Effector CD4-positive, alpha-beta T cell (primary cell): ENCODE results near the gene ALDH1A3.

Experiments
- DNase-seq: peaks from one replicate; pipeline ENCODE4 v3.0.0-alpha.2; 2020

ALDH1A3 gene

DNA sequence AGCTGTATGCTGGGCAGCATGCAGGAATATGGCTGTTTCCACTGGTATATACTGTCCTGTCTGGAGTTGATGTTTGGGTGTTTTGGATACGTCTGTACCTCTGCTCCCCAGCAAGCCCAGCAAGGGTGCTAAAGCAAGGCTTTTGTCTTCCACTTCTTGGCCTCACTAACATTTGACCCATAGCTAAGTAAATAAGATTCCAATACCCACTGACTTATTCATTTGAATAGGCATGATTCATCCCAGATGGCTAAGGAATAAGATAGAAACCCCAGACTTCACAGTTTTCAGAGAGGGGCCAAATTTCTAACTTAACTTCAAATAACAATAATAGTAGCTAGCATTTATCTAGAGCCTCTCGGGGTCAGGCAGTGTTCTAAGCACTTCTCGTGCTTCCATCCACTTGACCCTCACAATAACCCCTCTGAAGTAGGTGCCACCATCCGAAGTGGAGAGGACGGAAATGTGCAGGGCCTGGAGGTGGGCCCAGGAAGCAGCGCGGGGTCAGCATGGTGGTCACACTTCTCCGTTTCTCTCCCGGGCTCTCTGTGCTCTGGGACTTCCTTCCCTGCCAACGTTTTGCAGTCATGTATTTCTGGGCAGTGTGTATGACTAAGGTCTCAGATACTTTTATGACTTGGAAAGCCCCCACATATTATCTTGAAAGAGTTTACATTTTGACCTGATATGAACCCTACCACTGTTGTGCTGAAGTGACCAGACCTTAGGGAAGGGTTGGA, 78.9 kb downstream of the ALDH1A3 start:
- no peak for DNase-seq

DNA sequence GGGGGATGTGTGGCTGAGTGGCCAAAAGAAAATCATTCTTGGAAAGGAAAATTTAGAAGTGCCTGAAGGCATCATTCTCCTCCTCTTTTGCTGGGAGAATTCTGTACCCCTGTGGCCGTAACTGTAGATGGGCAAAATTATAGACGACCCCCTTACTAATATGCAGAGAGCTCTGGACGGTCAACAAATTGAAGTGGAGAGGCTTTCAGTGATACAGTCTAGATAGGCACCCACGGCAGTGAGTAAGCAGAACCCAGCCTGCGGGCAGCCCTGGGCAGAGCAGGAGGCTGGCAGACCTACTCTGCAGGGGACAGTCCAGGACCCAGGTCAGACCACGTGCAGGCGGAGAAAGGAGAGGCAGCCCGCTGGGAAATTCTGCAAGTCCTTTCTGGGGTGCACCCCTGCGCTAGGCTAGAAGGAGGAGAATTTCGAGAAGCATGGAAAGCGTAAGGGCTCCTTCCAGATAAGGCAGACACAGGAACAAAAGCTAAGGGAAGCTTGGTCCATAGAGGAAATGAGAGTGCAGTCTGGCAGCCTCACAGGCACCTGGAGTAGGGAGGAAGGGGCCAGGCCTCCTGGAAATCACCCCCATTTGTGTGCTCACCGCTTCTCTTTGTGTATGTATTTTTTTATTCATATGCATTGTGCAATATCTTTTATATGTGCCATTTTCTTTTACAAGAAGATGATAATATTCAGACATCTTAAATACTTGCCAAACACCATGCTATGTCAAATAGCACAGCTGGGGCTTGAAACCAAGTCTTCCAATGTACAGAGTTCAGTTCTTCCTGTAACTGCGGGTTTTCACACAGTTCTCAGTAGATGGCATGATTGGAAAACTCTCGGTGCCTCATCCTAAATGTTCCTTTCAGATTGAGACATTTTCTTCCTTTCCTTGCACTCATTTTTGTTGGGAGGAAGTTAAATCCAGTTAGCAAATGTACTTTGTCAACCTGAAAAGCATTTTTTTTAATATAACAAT, 79.7 kb downstream of the ALDH1A3 start:
- no peak for DNase-seq
